Glutamatergic neuron (in vitro differentiated cells): ENCODE results near the gene UNC93A. TPM values are rescaled to one million over a fixed set of nuclear protein-coding genes. Genes with fewer than 3 reads are reported as not detected.

Source experiments
- DNase-seq: peaks from one replicate; pipeline ENCODE4 v3.0.0; 2022
- H3K27ac Mint-ChIP-seq: one replicate; pipeline ENCODE4 v1.8.0; 2020; ENCODE audit warnings: mild to moderate bottlenecking, mixed read lengths, inconsistent platforms; ENCODE audit not compliant: unreplicated experiment
- H3K27me3 Mint-ChIP-seq: one replicate; pipeline ENCODE4 v1.8.0; 2020; ENCODE audit warnings: mild to moderate bottlenecking, moderate library complexity, mixed read lengths, inconsistent platforms; ENCODE audit not compliant: unreplicated experiment
- H3K36me3 Mint-ChIP-seq: one replicate; pipeline ENCODE4 v1.8.0; 2020; ENCODE audit warnings: mild to moderate bottlenecking, mixed read lengths, inconsistent platforms; ENCODE audit not compliant: unreplicated experiment
- H3K4me1 Mint-ChIP-seq: one replicate; pipeline ENCODE4 v1.8.0; 2020; ENCODE audit warnings: mild to moderate bottlenecking, low read depth, mixed read lengths, inconsistent platforms; ENCODE audit not compliant: unreplicated experiment
- H3K4me3 Mint-ChIP-seq: one replicate; pipeline ENCODE4 v1.8.0; 2020; ENCODE audit warnings: mild to moderate bottlenecking, mixed read lengths, inconsistent platforms; ENCODE audit not compliant: unreplicated experiment
- H3K9me3 Mint-ChIP-seq: one replicate; pipeline ENCODE4 v1.8.0; 2020; ENCODE audit warnings: mild to moderate bottlenecking, moderate library complexity, mixed read lengths, inconsistent platforms; ENCODE audit not compliant: unreplicated experiment
- CTCF ChIP-seq: fragments of 200-600 bp; sonication (generic); IDR thresholded peaks from one replicate; pipeline ENCODE4 v1.5.0; 2021; ENCODE audit not compliant: partially characterized antibody, unreplicated experiment
- total RNA-seq: library from RNA; stranded (reverse); fragmentation: NEBNext Ultra II Directional; extraction: Animal tissue kit (Norgen Biotek cat#: 25700); gene quantifications from one replicate; pipeline ENCODE4 v1.2.1, GENCODE V29; 2021; ENCODE audit not compliant: unreplicated experiment

The UNC93A gene
- total RNA-seq, 1 donor from 2014 or later = not detected

- peaks cover 10% of the 10 kb centered on the region for H3K36me3 Mint-ChIP-seq
These were observed 11.7 kb downstream of the UNC93A start for GRCh38 chr6:167302796-167303195.

GRCh38 chr6:167303675-167304625, 12.8 kb downstream of the UNC93A start:
- Mint-ChIP-seq H3K27ac (no peak overlapping the region), H3K27me3 (peaks cover 1% of the 10 kb centered on the region), H3K36me3 (peaks cover 6% of the 10 kb centered on the region), H3K4me3 (no peak overlapping the region), H3K9me3 (peaks cover 3% of the 10 kb centered on the region), H3K4me1 (peaks cover 5% of the 10 kb centered on the region)
- no peak for DNase-seq
- no peak for TF ChIP-seq CTCF

More at GRCh38 chr6:167302796-167303195, 11.7 kb downstream of the UNC93A start:
- peaks cover 4% of the 10 kb centered on the region for H3K27me3 Mint-ChIP-seq
- H3K4me3 Mint-ChIP-seq = no peak overlapping the region
- no peak for TF ChIP-seq CTCF
- DNase-seq = no peak
- H3K4me1 Mint-ChIP-seq = peaks cover 5% of the 10 kb centered on the region
- H3K9me3 Mint-ChIP-seq = peaks cover 3% of the 10 kb centered on the region
- no peak overlapping the region for H3K27ac Mint-ChIP-seq

- Mint-ChIP-seq H3K4me3 (no peak overlapping the region), H3K36me3 (peaks cover 6% of the 10 kb centered on the region), H3K27me3 (peaks cover 1% of the 10 kb centered on the region), H3K4me1 (peaks cover 5% of the 10 kb centered on the region), H3K27ac (no peak overlapping the region), H3K9me3 (peaks cover under 1% of the 10 kb centered on the region)
- no peak for DNase-seq
- no peak for TF ChIP-seq CTCF
These were observed 13.8 kb downstream of the UNC93A start for GRCh38 chr6:167304912-167305311.

GRCh38 chr6:167305796-167306195, 14.7 kb downstream of the UNC93A start:
- Mint-ChIP-seq H3K9me3 (no peaks in the 10 kb centered on the region), H3K27me3 (peaks cover 1% of the 10 kb centered on the region), H3K4me1 (peaks cover 5% of the 10 kb centered on the region), H3K36me3 (peaks cover 6% of the 10 kb centered on the region), H3K4me3 (no peak overlapping the region), H3K27ac (no peak overlapping the region)
- no peak for TF ChIP-seq CTCF
- DNase-seq = no peak

- no peaks in the 10 kb centered on the region for H3K9me3 Mint-ChIP-seq
- no peak overlapping the region for H3K27ac Mint-ChIP-seq
- peaks cover 6% of the 10 kb centered on the region for H3K36me3 Mint-ChIP-seq
- DNase-seq = no peak
- H3K4me1 Mint-ChIP-seq = peaks cover 10% of the 10 kb centered on the region
- H3K27me3 Mint-ChIP-seq = peaks cover 1% of the 10 kb centered on the region
- no peak for TF ChIP-seq CTCF
- H3K4me3 Mint-ChIP-seq = no peak overlapping the region
These were observed 15.4 kb downstream of the UNC93A start for GRCh38 chr6:167306401-167306998.
